ENCODE measurements around the gene TPP2.

The TPP2 gene

GRCh38 chr13:102596147-102597028 lies at the start of gene TPP2:
Gene TPP2, plus strand, starts transcription at chr13:102596986. Its CDS starts 53 bp downstream, at chr13:102597039.
- DNase-seq (ENCODE audit: low read depth in 2 of 2), result peak; percentile 98 to 99

- DNase-seq (ENCODE audit: low read depth in 2 of 2), result no peak
Measured at GRCh38 chr13:102548811-102549210, 48.0 kb upstream of the TPP2 start.

- DNase-seq (ENCODE audit: low read depth in 2 of 2), result no peak
Measured at GRCh38 chr13:102550507-102550906, 46.3 kb upstream of the TPP2 start.

GRCh38 chr13:102555914-102556553 lies 40.8 kb upstream of the TPP2 start:
- DNase-seq (ENCODE audit: low read depth in 2 of 2), result no peak

- no peak for DNase-seq (ENCODE audit: low read depth in 2 of 2)
Measured at GRCh38 chr13:102556806-102557205, 40.0 kb upstream of the TPP2 start.

- DNase-seq (ENCODE audit: low read depth in 2 of 2), result no peak
Measured at GRCh38 chr13:102558029-102558428, 38.8 kb upstream of the TPP2 start.

- no peak for DNase-seq (ENCODE audit: low read depth in 2 of 2)
Measured at GRCh38 chr13:102561933-102562332, 34.9 kb upstream of the TPP2 start.

- DNase-seq (ENCODE audit: low read depth in 2 of 2), result no peak
Measured at GRCh38 chr13:102563267-102563666, 33.5 kb upstream of the TPP2 start.

- no peak for DNase-seq (ENCODE audit: low read depth in 2 of 2)
Measured at GRCh38 chr13:102564564-102564963, 32.2 kb upstream of the TPP2 start.

- no peak for DNase-seq (ENCODE audit: low read depth in 2 of 2)
Measured at GRCh38 chr13:102566513-102566912, 30.3 kb upstream of the TPP2 start.

- DNase-seq (ENCODE audit: low read depth in 2 of 2), result no peak
Measured at GRCh38 chr13:102567857-102568256, 28.9 kb upstream of the TPP2 start.

- DNase-seq (ENCODE audit: low read depth in 2 of 2), result no peak
Measured at GRCh38 chr13:102569488-102569887, 27.3 kb upstream of the TPP2 start.

- DNase-seq (ENCODE audit: low read depth in 2 of 2), result no peak
Measured at GRCh38 chr13:102571075-102571474, 25.7 kb upstream of the TPP2 start.

- no peak for DNase-seq (ENCODE audit: low read depth in 2 of 2)
Measured at GRCh38 chr13:102572323-102572722, 24.5 kb upstream of the TPP2 start.

- DNase-seq (ENCODE audit: low read depth in 2 of 2), result no peak
Measured at GRCh38 chr13:102580552-102581169, 16.1 kb upstream of the TPP2 start.

- DNase-seq (ENCODE audit: low read depth in 2 of 2), result no peak
Measured at GRCh38 chr13:102582256-102582655, 14.5 kb upstream of the TPP2 start.

- DNase-seq (ENCODE audit: low read depth in 2 of 2), result no peak
Measured at GRCh38 chr13:102584434-102584833, 12.4 kb upstream of the TPP2 start.

- DNase-seq (ENCODE audit: low read depth in 2 of 2), result no peak
Measured at GRCh38 chr13:102586615-102587014, 10.2 kb upstream of the TPP2 start.

- no peak for DNase-seq (ENCODE audit: low read depth in 2 of 2)
Measured at GRCh38 chr13:102587916-102588315, 8.9 kb upstream of the TPP2 start.

- DNase-seq (ENCODE audit: low read depth in 2 of 2), result no peak
Measured at GRCh38 chr13:102589301-102589822, 7.4 kb upstream of the TPP2 start.

GRCh38 chr13:102591988-102592781 lies 4.6 kb upstream of the TPP2 start:
- peak; percentile 46 to 72 for DNase-seq (ENCODE audit: low read depth in 2 of 2)

GRCh38 chr13:102593466-102593865 lies 3.3 kb upstream of the TPP2 start:
- DNase-seq (ENCODE audit: low read depth in 2 of 2), result no peak

Data from stimulated activated CD8-positive, alpha-beta memory T cell treated with anti-CD3 and anti-CD28 coated beads, Interleukin-2, amount 100 ng/mL, for 48 hours (primary cell).